ENCODE results near the gene PUS1.
"Not testable (repeated sequence)": the region's sequence is repeated elsewhere in the genome, so short reads cannot be mapped to it uniquely, and the experiment has no call there.

Gene PUS1

DNA sequence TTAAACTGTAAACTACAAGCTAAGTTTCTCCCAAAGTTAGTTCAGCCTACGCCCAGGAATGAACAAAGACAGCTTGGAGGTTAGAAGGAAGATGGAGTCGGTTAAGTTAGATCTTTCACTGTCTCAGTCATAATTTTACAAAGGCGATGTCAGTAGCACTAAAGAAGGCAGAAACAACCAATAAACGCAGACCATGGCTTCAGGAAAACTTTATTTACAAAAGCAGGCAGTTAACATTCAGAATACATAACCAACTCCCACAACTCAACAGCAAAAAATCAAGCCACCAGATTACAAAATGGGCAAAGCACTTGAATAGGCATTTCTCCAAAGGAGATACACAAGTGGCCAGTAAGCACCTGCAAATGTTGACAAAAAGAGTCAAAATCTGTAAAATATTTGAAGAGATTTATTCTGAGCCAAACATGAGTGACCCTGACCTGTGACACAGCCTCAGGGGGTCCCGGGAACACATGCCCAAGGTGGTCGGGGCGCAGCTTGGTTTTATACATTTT, 43.5 kb upstream of the PUS1 start:
- TF ChIP-seq RARB (CRISPR knock-in tag; IDR thresholded peaks at IDR 0.05) (no peak), SNAI2 (CRISPR knock-in tag; IDR thresholded peaks at IDR 0.05) (no peak), ZC3H10 (CRISPR knock-in tag; IDR thresholded peaks at IDR 0.05) (no peak)
- ATAC-seq: no peak

DNA sequence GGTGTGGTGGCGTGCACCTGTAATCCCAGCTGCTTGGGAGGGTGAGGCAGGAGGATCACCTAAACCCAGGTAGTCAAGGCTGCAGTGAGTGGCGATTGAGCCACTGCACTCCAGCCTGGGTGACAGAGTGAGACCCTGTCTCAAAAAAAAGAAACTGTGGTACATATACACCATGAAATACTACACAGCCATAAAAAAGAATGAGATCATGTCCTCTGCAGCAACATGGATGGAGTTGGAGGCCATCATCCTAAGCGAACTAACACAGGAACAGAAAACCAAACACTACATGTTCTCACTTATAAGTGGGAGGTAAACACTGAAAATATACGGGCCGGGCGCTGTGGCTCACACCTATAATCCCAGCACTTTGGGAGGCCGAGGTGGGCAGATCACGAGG, 37.4 kb upstream of the PUS1 start:
- not testable (repeated sequence) for ATAC-seq

DNA sequence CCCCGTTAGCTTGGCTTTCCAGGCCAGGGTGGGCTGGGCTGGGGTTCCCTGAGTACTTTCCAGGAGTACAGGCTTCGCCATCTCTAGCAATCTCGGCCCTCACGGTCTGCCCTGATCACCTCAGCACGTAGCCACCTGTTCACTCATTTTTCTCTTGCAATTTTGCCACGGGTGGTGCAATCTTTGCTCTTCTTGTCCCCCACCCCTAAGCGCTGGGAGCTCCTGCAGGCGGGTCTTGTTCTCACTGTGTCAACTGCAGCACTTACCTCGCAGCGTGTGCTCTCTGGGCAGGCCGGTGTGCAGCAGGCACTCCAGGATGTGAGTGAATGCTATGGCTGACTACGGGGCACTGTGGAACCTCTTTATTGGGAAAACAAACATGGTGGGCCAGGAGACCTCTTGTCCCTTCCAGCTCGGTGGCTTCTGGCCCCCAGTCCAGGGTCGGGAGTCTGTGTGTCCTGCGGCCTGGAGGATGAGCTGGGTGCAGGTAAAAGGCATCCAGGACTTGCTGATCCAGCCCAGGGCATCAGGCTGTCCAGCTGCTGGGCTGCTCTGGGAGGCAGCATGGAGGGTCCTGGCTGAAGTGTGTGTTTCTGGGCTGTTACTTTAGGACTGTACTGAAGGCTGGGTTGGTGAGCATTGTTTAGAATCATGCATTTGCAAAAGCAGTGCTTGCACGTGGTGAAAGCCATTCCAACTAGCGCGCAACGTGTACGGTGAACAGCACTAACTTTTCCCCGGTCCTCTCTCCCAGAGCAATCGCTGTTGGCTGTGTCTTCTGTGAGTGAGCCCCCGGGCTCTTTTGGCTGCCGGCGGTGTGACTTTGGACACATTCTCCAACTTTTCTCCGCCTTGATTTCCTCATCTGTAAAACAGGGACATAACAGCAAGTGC, 36.1 kb upstream of the PUS1 start:
- no peak for ATAC-seq
- TF ChIP-seq, protein P1, sequence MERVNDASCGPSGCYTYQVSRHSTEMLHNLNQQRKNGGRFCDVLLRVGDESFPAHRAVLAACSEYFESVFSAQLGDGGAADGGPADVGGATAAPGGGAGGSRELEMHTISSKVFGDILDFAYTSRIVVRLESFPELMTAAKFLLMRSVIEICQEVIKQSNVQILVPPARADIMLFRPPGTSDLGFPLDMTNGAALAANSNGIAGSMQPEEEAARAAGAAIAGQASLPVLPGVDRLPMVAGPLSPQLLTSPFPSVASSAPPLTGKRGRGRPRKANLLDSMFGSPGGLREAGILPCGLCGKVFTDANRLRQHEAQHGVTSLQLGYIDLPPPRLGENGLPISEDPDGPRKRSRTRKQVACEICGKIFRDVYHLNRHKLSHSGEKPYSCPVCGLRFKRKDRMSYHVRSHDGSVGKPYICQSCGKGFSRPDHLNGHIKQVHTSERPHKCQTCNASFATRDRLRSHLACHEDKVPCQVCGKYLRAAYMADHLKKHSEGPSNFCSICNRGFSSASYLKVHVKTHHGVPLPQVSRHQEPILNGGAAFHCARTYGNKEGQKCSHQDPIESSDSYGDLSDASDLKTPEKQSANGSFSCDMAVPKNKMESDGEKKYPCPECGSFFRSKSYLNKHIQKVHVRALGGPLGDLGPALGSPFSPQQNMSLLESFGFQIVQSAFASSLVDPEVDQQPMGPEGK (CRISPR knock-in tag; IDR thresholded peaks at IDR 0.05; ENCODE audit: borderline replicate concordance): no peak
- no peak for TF ChIP-seq PPARA (CRISPR knock-in tag; IDR thresholded peaks at IDR 0.05; ENCODE audit: borderline replicate concordance)
- no peak for TF ChIP-seq ZC3H10 (CRISPR knock-in tag; IDR thresholded peaks at IDR 0.05)
- TF ChIP-seq, protein P2, sequence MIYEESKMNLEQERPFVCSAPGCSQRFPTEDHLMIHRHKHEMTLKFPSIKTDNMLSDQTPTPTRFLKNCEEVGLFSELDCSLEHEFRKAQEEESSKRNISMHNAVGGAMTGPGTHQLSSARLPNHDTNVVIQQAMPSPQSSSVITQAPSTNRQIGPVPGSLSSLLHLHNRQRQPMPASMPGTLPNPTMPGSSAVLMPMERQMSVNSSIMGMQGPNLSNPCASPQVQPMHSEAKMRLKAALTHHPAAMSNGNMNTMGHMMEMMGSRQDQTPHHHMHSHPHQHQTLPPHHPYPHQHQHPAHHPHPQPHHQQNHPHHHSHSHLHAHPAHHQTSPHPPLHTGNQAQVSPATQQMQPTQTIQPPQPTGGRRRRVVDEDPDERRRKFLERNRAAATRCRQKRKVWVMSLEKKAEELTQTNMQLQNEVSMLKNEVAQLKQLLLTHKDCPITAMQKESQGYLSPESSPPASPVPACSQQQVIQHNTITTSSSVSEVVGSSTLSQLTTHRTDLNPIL (CRISPR knock-in tag; IDR thresholded peaks at IDR 0.05; ENCODE audit: low read depth): no peak
- TF ChIP-seq CSDC2 (CRISPR knock-in tag; IDR thresholded peaks at IDR 0.05): no peak
- no peak for TF ChIP-seq SNAI2 (CRISPR knock-in tag; IDR thresholded peaks at IDR 0.05)
- TF ChIP-seq, protein P3, sequence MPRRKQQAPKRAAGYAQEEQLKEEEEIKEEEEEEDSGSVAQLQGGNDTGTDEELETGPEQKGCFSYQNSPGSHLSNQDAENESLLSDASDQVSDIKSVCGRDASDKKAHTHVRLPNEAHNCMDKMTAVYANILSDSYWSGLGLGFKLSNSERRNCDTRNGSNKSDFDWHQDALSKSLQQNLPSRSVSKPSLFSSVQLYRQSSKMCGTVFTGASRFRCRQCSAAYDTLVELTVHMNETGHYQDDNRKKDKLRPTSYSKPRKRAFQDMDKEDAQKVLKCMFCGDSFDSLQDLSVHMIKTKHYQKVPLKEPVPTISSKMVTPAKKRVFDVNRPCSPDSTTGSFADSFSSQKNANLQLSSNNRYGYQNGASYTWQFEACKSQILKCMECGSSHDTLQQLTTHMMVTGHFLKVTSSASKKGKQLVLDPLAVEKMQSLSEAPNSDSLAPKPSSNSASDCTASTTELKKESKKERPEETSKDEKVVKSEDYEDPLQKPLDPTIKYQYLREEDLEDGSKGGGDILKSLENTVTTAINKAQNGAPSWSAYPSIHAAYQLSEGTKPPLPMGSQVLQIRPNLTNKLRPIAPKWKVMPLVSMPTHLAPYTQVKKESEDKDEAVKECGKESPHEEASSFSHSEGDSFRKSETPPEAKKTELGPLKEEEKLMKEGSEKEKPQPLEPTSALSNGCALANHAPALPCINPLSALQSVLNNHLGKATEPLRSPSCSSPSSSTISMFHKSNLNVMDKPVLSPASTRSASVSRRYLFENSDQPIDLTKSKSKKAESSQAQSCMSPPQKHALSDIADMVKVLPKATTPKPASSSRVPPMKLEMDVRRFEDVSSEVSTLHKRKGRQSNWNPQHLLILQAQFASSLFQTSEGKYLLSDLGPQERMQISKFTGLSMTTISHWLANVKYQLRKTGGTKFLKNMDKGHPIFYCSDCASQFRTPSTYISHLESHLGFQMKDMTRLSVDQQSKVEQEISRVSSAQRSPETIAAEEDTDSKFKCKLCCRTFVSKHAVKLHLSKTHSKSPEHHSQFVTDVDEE (CRISPR knock-in tag; IDR thresholded peaks at IDR 0.05): no peak
- no peak for TF ChIP-seq BACH2 (CRISPR knock-in tag; IDR thresholded peaks at IDR 0.05; ENCODE audit: borderline replicate concordance)
- no peak for TF ChIP-seq ZNF70 (CRISPR knock-in tag; IDR thresholded peaks at IDR 0.05)
- TF ChIP-seq ZFP3 (CRISPR knock-in tag; IDR thresholded peaks at IDR 0.05): no peak

DNA sequence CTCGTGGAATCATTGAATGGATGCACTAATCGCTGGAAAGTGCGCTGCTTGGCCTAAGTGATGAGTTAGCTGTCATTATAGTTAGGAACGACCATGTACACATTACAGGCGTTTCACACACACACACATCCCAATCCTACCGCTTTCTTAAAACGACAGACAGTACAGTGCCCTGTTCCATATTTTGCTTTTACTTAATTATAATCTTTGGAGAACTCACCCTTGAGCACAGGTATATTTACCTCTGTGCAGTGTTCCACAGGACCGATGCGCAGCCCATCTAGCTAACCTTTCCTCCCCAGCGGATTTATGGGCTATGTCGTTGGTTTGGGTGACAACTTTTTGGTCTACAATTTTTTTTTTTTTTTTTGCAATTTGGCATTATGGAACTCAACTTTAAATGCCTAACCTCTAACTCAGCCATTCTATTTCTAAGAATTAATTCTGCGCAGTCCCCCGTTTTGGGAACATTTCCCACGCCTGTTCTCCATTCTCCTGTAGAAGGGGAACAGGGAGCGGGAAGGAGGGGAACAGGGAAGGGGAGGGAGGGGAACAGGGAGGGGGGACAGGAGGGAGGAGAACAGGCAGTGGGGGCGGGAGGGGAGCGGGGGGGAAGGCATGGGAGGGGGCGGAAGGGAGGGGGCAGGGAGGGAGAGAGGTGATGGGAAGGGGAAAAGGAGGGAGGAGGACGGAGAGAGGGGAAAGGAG, 35.3 kb upstream of the PUS1 start:
- TF ChIP-seq BACH2 (CRISPR knock-in tag; IDR thresholded peaks at IDR 0.05; ENCODE audit: borderline replicate concordance) (no peak), ZC3H10 (CRISPR knock-in tag; IDR thresholded peaks at IDR 0.05) (no peak), GLIS3 (CRISPR knock-in tag; IDR thresholded peaks at IDR 0.05) (no peak), OSR1 (CRISPR knock-in tag; IDR thresholded peaks at IDR 0.05) (no peak), SNAI2 (CRISPR knock-in tag; IDR thresholded peaks at IDR 0.05) (no peak), CSDC2 (CRISPR knock-in tag; IDR thresholded peaks at IDR 0.05) (no peak)
- peak; percentile 1; the same call in 2 of the 3 replicates for ATAC-seq

DNA sequence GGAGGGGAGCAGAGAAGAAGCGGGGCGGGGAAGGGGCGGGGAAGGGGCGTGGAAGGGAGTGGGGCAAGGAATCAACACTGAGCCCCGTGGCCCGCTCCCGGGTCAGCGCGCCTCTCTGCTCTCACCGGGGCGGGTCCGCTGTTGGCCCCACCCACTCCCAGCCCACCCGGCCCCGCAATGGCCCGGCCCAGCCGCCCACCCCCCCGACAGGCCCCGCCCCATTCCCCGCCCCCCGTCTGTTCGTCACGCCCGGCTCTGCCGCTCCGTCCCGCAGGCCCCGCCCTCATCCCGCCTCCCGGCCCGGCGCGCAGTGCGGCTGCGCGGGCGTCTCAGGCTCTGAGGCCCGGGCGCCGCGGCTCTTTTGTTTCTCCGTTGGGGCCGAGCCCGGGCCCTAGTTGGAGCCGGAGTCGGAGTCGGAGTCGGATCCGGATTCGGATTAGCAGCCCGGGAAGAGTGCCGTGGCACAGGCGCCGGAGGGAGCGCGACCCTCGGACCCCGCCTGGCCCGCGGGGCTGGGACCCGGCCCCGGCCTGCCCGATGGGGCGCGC, 34.7 kb upstream of the PUS1 start, which contains the start of gene ULK1:
Gene ULK1 (plus strand): TSS at position 310 of the 548 bp plus-strand sequence. CDS start 380 bp downstream, outside the sequence.
- ATAC-seq: peak; percentile 83
- no peak for TF ChIP-seq GLIS3 (CRISPR knock-in tag; IDR thresholded peaks at IDR 0.05)
- no peak for TF ChIP-seq BACH2 (CRISPR knock-in tag; IDR thresholded peaks at IDR 0.05; ENCODE audit: borderline replicate concordance)
- no peak for TF ChIP-seq RARB (CRISPR knock-in tag; IDR thresholded peaks at IDR 0.05)
- TF ChIP-seq TCF4 (CRISPR knock-in tag; IDR thresholded peaks at IDR 0.05; ENCODE audit: borderline replicate concordance): no peak
- no peak for TF ChIP-seq CSDC2 (CRISPR knock-in tag; IDR thresholded peaks at IDR 0.05)
- TF ChIP-seq, protein P4, sequence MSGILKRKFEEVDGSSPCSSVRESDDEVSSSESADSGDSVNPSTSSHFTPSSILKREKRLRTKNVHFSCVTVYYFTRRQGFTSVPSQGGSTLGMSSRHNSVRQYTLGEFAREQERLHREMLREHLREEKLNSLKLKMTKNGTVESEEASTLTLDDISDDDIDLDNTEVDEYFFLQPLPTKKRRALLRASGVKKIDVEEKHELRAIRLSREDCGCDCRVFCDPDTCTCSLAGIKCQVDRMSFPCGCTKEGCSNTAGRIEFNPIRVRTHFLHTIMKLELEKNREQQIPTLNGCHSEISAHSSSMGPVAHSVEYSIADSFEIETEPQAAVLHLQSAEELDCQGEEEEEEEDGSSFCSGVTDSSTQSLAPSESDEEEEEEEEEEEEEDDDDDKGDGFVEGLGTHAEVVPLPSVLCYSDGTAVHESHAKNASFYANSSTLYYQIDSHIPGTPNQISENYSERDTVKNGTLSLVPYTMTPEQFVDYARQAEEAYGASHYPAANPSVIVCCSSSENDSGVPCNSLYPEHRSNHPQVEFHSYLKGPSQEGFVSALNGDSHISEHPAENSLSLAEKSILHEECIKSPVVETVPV (CRISPR knock-in tag; IDR thresholded peaks at IDR 0.05): no peak
- TF ChIP-seq, protein P5, sequence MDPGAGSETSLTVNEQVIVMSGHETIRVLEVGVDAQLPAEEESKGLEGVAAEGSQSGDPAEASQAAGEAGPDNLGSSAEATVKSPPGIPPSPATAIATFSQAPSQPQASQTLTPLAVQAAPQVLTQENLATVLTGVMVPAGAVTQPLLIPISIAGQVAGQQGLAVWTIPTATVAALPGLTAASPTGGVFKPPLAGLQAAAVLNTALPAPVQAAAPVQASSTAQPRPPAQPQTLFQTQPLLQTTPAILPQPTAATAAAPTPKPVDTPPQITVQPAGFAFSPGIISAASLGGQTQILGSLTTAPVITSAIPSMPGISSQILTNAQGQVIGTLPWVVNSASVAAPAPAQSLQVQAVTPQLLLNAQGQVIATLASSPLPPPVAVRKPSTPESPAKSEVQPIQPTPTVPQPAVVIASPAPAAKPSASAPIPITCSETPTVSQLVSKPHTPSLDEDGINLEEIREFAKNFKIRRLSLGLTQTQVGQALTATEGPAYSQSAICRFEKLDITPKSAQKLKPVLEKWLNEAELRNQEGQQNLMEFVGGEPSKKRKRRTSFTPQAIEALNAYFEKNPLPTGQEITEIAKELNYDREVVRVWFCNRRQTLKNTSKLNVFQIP (CRISPR knock-in tag; IDR thresholded peaks at IDR 0.05; ENCODE audit: borderline replicate concordance, low read depth): no peak
- TF ChIP-seq, protein P2 (CRISPR knock-in tag; IDR thresholded peaks at IDR 0.05; ENCODE audit: low read depth): no peak
- TF ChIP-seq ESRRG (CRISPR knock-in tag; IDR thresholded peaks at IDR 0.05): no peak
- TF ChIP-seq ZNF565 (CRISPR knock-in tag; conservative IDR thresholded peaks at IDR 0.05; ENCODE audit: low read depth): no peak
